Activated T-helper 1 cell treated with anti-CD3 and anti-CD28 coated beads, Interleukin-12 subunit alpha, Interleukin-12 subunit beta, Interleukin-2, Interleukin-4 antibody, amounts not matched to agents 30 ng/mL and 10 ng/mL and 1 ng/mL, durations not matched to agents 14 hours and 24 hours and 36 hours (primary cell): Measurements from ENCODE around the gene RHOU. TPM values are rescaled to one million over a fixed set of nuclear protein-coding genes. Genes with fewer than 3 reads are reported as not detected.
"Not testable (repeated sequence)": the region's sequence is repeated elsewhere in the genome, so short reads cannot be mapped to it uniquely, and the experiment has no call there.

ENCODE experiments used
- DNase-seq: peaks from one replicate; pipeline ENCODE4 v3.0.0; 2021; ENCODE audit warnings: low spot score
- H3K27ac Mint-ChIP-seq: one replicate; pipeline ENCODE4 v1.8.0; 2021; ENCODE audit warnings: mild to moderate bottlenecking, mixed read lengths
- H3K27me3 Mint-ChIP-seq: one replicate; pipeline ENCODE4 v1.8.0; 2022; ENCODE audit warnings: mild to moderate bottlenecking, moderate library complexity, mixed read lengths; ENCODE audit not compliant: insufficient read depth
- H3K36me3 Mint-ChIP-seq: one replicate; pipeline ENCODE4 v1.8.0; 2021; ENCODE audit warnings: low read depth, mixed read lengths
- H3K4me1 Mint-ChIP-seq: one replicate; pipeline ENCODE4 v1.8.0; 2021; ENCODE audit warnings: low read depth, mixed read lengths
- H3K4me3 Mint-ChIP-seq: one replicate; pipeline ENCODE4 v1.8.0; 2021; ENCODE audit warnings: mild to moderate bottlenecking, moderate library complexity, mixed read lengths
- H3K9me3 Mint-ChIP-seq: one replicate; pipeline ENCODE4 v1.8.0; 2021; ENCODE audit warnings: mixed read lengths
- intact Hi-C: fragments of 100-400 bp; cut with micrococcal nuclease; formaldehyde crosslinking; loops from one replicate; pipeline ENCODE4 v1.15.1; 2024
- total RNA-seq: library from RNA; stranded (reverse); gene quantifications from 2 replicates; pipeline ENCODE4 v1.2.3, GENCODE V29; 2022

RHOU gene
- total RNA-seq, 1 donor from 2014 or later, result 0.49 TPM

DNA sequence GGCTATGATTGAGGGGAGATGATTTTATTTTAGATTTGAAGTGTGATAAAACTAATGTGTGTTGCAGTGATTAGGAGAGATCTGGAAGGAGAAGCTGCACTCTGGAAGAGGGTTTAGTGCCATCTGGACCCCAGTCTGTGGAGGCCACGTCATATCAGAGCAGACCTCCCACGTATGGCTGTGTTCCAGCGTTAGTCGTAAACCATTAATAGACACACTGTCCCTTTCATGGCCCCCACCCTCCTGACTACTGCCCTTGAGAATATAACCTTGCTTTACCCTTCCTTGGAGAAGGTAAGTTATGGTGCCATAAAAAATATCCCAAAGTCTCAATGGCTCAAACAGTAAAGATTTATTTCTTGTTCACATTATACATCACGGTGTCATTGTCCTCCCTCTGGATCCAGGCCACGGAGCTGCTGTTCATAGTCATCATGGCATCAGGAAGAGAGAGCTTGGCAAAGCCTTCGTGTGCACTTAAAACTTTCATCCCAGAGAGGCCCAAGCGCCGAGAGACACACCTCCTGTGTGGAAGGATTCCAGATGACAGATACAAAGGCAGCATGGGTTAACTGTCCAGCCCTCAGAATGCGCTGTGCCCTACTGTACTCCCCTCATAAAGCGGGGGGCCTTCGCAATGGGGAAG is 33.2 kb downstream of the RHOU start:
- Mint-ChIP-seq H3K36me3 (no peaks in the 10 kb centered on the region), H3K9me3 (no peaks in the 10 kb centered on the region), H3K27ac (no peak overlapping the region), H3K4me3 (no peak overlapping the region), H3K4me1 (peaks cover 24% of the 10 kb centered on the region), H3K27me3 (peaks cover 3% of the 10 kb centered on the region)
- intact Hi-C loops, result no loop called here
- no peak for DNase-seq

DNA sequence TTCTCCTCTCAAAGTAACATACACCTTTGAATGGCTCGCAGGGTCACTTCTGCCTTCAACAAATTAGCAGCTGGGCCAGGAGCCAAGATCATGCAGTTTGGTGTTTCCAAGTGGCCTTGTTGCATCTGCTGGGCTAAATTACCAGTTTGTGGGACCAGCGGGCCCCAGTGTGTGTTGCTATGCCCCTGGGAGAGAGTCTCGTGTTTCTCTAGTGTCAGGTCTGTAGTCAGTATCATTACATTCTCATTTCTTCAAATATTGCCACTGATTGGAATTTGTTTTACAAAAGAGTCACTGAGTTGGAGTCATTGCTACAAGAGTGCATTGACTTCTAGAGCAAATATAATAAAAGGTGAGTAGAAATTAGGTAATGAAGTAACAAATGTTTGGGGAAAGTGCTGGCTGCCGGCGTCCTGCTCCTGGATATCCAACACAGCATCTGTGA is 35.5 kb downstream of the RHOU start:
- H3K4me3 Mint-ChIP-seq, result no peak overlapping the region
- H3K4me1 Mint-ChIP-seq, result peaks cover 22% of the 10 kb centered on the region
- no peak for DNase-seq
- no peaks in the 10 kb centered on the region for H3K36me3 Mint-ChIP-seq
- no peak overlapping the region for H3K27ac Mint-ChIP-seq
- no peaks in the 10 kb centered on the region for H3K9me3 Mint-ChIP-seq
- intact Hi-C loops, result no loop called here
- peaks cover 3% of the 10 kb centered on the region for H3K27me3 Mint-ChIP-seq

DNA sequence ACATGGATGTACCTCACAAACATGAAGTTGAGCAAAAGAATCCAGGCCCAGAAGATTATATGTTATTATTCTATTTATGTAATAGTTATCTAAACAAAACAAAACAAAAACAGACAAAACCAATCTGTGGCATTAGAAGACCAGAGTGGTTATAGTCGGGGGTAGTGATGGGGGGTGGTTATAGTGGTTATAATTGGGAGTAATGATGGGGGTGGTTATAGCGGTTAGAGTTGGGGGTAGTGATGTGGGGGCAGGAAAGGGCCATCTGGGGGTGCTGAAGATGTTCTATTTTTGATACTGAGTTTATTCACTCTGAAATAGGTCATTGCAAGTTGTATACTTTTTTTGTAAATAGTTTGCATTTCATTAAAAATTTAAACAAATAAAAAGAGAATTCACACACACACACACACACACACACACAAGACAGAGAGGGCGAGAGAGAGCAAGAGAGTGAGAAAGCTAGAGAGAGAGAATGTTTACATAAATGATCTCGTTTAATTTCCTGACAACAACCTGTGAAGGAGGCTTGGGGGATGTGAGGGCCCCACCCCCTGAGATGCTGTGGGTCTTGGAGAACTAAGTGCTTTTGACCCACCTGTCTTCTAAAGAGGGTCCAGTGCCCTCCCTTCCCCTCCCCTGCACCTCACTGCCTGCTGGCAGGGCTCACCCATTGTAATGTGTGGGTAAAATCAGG is 37.4 kb downstream of the RHOU start:
- H3K9me3 Mint-ChIP-seq, result no peaks in the 10 kb centered on the region
- no peak overlapping the region for H3K4me3 Mint-ChIP-seq
- peaks cover 11% of the 10 kb centered on the region for H3K4me1 Mint-ChIP-seq
- no peaks in the 10 kb centered on the region for H3K36me3 Mint-ChIP-seq
- H3K27me3 Mint-ChIP-seq, result peaks cover 3% of the 10 kb centered on the region
- intact Hi-C loops, result no loop called here
- H3K27ac Mint-ChIP-seq, result no peak overlapping the region
- DNase-seq, result no peak

DNA sequence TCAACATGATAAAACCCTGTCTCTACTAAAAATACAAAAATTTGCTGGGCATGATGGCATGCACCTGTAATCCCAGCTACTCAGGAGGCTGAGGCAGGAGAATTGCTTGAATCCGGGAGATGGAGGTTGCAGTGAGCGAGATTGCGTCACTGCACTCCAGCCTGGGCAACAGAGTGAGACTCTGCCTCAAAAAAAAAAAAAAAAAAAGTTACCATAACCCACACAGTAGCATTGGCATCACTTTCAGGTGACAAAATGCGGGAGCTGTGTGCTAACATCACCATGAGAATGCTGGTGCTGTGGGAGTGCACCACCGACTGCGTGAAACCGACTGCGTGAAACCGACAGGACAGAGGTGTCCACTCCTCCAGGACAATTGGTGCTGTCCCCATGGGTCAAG is 40.7 kb downstream of the RHOU start:
- H3K4me3 Mint-ChIP-seq, result not testable (repeated sequence)

DNA sequence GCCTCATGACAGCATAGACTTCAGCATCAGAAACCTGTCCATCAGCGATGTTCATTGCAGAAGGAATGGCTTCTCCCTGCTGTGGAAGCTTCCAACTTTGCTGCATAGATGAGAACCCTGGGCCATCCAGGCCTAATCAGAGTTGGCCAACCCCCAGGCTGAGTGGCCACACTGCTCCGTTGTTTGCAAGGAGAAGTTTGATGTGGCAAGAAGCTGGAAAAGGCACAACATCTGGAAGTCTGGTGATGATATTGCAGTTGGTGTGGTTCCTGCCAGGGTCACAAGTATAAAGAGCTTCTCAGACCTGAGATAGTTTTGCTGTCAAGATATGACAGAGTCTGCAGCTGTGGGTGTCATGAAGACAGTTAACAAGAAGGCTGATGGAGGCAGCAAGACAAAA is 41.2 kb downstream of the RHOU start:
- Mint-ChIP-seq H3K9me3 (no peaks in the 10 kb centered on the region), H3K36me3 (no peaks in the 10 kb centered on the region), H3K27ac (no peak overlapping the region), H3K27me3 (peaks cover 8% of the 10 kb centered on the region), H3K4me3 (no peak overlapping the region), H3K4me1 (peaks cover 7% of the 10 kb centered on the region)
- no peak for DNase-seq
- intact Hi-C loops, result no loop called here

More for the DNA sequence above, 40.7 kb downstream of the RHOU start:
- DNase-seq, H3K4me1 Mint-ChIP-seq, H3K36me3 Mint-ChIP-seq, H3K27ac Mint-ChIP-seq, H3K9me3 Mint-ChIP-seq, intact Hi-C loops: not testable (repeated sequence)
- H3K27me3 Mint-ChIP-seq, result peaks cover 11% of the 10 kb centered on the region

DNA sequence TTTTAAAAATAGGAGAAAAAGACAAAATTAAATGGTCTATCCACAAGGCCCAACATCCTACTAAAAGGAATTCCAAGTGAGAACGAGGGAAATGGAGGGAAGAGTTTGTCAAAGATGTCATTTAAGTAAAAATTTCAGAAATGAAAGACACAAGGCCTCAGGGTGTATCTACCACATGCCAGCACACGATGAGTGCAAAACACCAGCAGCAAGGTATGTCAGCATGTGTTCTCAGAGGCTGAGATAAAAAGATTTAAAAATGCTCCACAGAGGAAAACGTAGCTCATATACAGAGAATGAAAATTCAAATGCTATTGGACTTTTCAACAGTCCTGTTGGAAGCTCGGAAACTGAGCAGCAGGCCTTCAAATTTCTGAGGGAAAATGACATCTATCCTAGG is 42.0 kb downstream of the RHOU start:
- Mint-ChIP-seq H3K27ac (no peak overlapping the region), H3K36me3 (no peaks in the 10 kb centered on the region), H3K4me1 (peaks cover 7% of the 10 kb centered on the region), H3K4me3 (no peak overlapping the region), H3K9me3 (no peaks in the 10 kb centered on the region), H3K27me3 (peaks cover 8% of the 10 kb centered on the region)
- no peak for DNase-seq
- intact Hi-C loops, result no loop called here

DNA sequence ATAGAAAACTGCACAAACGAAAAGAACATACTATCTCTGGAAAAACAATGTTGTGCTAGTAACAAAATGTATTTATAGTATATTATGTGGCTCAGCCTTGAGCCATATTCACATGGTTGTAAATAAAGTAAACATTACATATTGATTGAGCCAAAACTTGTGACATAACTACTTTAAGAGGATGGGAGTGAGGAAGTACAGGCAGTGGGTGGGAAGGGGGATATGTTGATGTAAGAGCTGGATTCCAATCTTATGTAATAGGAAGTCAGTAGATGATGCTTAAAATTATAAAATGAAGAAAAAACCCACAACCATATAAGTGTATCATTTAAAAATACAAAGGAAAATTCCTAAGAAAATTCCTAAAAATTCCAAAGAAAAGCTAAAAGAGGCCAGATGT is 42.7 kb downstream of the RHOU start:
- H3K27me3 Mint-ChIP-seq, result peaks cover 8% of the 10 kb centered on the region
- intact Hi-C loops, result no loop called here

DNA sequence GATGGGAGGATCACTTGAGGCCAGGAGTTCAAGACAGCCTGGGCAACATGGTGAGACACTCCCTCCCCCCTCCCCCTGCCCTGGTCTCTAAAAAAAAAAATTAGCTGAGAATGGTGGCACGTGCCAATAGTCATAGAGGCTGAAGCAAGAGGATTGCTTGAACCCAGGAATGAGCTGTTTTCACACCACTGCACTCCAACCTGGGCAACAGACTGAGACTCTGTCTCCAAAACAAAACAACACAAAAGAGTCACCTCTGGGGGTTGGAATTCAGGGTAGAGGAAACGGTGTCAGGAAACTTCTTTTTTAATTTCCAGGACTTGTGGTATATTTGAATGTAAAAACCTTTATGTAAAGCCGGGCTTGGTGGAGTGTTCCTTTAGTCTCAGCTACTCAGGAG is 43.2 kb downstream of the RHOU start:
- H3K27ac Mint-ChIP-seq, result no peak overlapping the region
- H3K27me3 Mint-ChIP-seq, result peaks cover 8% of the 10 kb centered on the region
- intact Hi-C loops, result no loop called here
- no peak overlapping the region for H3K4me3 Mint-ChIP-seq
- H3K36me3 Mint-ChIP-seq, result no peaks in the 10 kb centered on the region
- H3K4me1 Mint-ChIP-seq, result peaks cover 7% of the 10 kb centered on the region
- DNase-seq, result no peak
- H3K9me3 Mint-ChIP-seq, result no peaks in the 10 kb centered on the region

More for the DNA sequence above, 42.7 kb downstream of the RHOU start:
- Mint-ChIP-seq H3K36me3 (no peaks in the 10 kb centered on the region), H3K4me3 (no peak overlapping the region), H3K27ac (no peak overlapping the region), H3K4me1 (peaks cover 7% of the 10 kb centered on the region), H3K9me3 (no peaks in the 10 kb centered on the region)
- no peak for DNase-seq

DNA sequence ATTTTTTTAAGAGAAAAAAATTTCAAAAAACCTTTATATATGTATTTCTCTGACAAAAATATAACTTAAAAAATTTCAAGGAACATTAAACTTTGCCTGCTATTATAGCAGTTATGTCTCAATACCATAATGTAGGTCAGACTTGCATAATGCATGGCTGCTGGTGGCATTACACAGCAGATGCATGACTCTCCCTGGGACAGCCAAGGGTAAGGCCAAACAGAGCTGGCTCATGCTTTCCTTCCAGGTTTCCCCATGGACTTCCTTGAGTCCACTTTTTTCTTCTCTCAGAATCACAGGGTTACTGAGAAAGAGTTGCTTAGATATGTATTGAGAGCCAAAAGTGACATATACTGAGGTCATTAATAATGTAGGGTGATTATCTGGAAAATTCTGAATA is 43.7 kb downstream of the RHOU start:
- intact Hi-C loops, result no loop called here
- Mint-ChIP-seq H3K27me3 (peaks cover 10% of the 10 kb centered on the region), H3K36me3 (no peaks in the 10 kb centered on the region), H3K4me3 (no peak overlapping the region), H3K27ac (no peak overlapping the region), H3K9me3 (no peaks in the 10 kb centered on the region), H3K4me1 (peaks cover 7% of the 10 kb centered on the region)
- DNase-seq, result no peak

DNA sequence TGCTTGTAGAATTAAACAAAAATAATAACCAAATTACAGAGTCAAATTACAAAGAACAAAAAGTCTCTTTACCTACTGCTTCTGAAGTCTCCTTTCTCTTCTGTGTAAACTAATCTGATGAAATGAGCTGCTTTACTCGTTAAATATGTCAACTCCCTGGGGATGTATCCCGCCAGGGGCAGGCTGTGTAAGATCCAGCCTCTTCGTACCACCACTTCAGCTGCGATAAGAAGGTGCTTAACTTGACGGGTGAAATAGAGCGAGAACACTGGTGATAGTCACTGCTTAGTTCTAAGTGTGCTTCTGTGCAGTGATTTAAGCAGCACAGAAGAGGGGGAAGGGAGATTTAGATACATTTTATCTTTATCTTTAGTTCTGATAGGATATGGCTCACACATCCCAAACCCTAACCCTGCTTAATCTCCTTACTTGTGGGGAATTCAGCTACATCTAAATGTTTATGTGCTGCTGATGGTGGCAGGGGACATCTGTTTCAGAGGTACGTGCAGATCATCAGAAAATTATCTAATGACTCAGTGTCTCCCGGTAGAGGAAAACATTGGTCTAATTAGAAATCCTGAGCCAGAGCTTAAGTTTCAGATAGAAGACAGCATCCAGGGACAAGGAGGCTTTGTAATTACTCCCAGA is 46.0 kb downstream of the RHOU start:
- no peak for DNase-seq
- H3K4me3 Mint-ChIP-seq, result no peak overlapping the region
- no peak overlapping the region for H3K27ac Mint-ChIP-seq
- H3K4me1 Mint-ChIP-seq, result no peaks in the 10 kb centered on the region
- H3K27me3 Mint-ChIP-seq, result peaks cover 10% of the 10 kb centered on the region
- intact Hi-C loops, result no loop called here
- no peaks in the 10 kb centered on the region for H3K36me3 Mint-ChIP-seq
- H3K9me3 Mint-ChIP-seq, result no peaks in the 10 kb centered on the region

DNA sequence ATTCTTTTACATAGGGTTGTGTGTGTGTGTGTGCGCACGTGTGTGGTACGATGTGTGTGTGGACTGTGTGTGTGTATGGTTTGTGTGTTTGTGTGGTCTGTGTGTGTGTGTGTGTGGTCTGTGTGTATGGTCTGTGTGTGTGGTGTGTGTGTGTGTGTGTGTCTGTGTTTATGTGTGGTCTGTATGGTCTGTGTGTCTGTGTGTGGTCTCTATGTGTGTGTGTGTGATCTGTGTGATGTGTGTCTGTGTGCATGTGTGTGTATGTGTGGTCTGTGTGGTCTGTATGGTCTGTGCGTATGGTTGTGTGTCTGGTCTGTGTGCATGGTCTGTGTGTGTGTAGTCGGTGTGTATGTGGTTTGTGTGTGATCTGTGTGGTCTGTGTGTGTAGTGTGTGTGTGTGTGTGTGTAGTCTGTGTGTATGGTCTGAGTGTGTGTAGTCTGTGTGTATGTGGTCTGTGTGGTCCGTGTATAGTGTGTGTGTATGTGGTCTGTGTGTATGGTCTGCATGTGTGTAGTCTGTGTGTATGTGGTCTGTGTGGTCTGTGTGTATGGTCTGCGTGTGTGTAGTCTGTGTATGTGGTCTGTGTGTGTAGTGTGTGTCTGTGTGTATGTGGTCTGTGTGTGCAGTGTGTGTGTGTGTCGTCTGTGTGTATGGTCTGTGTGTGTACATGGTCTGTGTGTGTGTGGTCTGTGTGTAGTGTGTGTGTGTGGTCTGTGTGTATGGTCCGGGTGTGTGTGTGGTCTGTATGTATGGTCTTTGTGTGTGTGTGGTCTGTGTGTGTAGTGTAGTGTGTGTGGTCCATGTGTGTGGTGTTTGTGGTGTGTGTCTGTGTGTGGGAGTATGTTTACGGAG is 46.8 kb downstream of the RHOU start:
- Mint-ChIP-seq H3K27ac (no peak overlapping the region), H3K36me3 (no peaks in the 10 kb centered on the region), H3K27me3 (peaks cover 10% of the 10 kb centered on the region), H3K4me3 (no peak overlapping the region), H3K9me3 (no peaks in the 10 kb centered on the region), H3K4me1 (no peaks in the 10 kb centered on the region)
- intact Hi-C loops, result no loop called here
- DNase-seq, result no peak

DNA sequence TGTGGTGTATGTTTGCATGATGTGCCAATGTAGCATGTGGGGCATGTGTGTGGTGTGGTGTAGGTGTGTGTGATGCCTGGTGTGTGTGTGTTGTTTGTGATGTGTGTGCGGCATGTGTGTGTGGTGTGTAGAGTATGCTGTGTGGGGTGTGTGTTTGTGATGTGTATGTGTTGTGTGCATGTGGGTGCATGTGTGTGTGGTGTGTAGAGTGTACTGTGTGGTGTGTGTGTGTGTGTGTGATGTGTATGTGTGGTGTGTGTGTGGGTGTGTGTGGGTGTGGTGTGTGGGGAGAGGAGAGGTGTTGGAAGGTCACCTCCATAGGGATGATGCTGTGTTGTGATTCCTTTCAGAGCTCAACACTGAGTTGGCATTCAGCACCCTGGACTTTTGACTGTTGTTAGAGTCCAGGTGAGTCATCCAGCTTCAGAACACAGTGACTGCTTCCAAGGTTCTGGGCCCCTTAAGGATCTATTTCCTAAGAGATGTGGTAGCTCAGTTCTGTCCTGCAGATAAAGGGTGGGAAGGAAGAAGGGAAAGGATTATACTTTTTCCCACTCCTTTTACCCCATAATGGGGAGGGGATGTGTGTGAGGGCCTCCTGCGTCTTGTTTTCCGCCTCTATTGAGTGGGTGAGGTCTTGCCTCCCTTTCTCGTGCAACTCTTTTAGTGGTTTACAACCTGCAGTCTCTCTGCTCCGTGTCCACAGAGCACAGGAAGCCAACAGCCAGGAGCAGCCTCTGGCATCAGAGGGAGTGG is 47.6 kb downstream of the RHOU start:
- no peaks in the 10 kb centered on the region for H3K36me3 Mint-ChIP-seq
- no peak for DNase-seq
- no peak overlapping the region for H3K27ac Mint-ChIP-seq
- no peaks in the 10 kb centered on the region for H3K4me1 Mint-ChIP-seq
- peaks cover 10% of the 10 kb centered on the region for H3K27me3 Mint-ChIP-seq
- no peak overlapping the region for H3K4me3 Mint-ChIP-seq
- H3K9me3 Mint-ChIP-seq, result no peaks in the 10 kb centered on the region
- intact Hi-C loops, result no loop called here
